Mesenchymal stem cell (in vitro differentiated cells and primary cell): Measurements from ENCODE around the gene ABHD17C. TPM values are rescaled to one million over a fixed set of nuclear protein-coding genes. Genes with fewer than 3 reads are reported as not detected.

Experiments used
- DNase-seq: peaks from one replicate; pipeline ENCODE4 v3.0.0-alpha.2; 2013
- H2AFZ ChIP-seq: one replicate; pipeline ENCODE4 v1.6.1; 2013; ENCODE audit warnings: low read depth, mild to moderate bottlenecking, control low read depth, inconsistent platforms, low read length, moderate library complexity
- H2AK5ac ChIP-seq: 2 replicates; pipeline ENCODE4 v1.6.1; 2013; ENCODE audit warnings: low read length, moderate library complexity, mild to moderate bottlenecking, inconsistent platforms; ENCODE audit not compliant: severe bottlenecking
- H2BK120ac ChIP-seq: one replicate; pipeline ENCODE4 v1.6.1; 2013; ENCODE audit warnings: low read depth, mild to moderate bottlenecking, inconsistent platforms, low read length, moderate library complexity
- H2BK12ac ChIP-seq, 2 experiments: one replicate each; pipeline ENCODE4 v1.6.1; 2013; ENCODE audit warnings: inconsistent platforms in 2 of 2, low read length in 2 of 2, mild to moderate bottlenecking in 2 of 2, moderate library complexity in 2 of 2, control low read depth in 1 of 2
- H2BK15ac ChIP-seq: one replicate; pipeline ENCODE4 v1.6.1; 2013; ENCODE audit warnings: mild to moderate bottlenecking, low read depth, inconsistent platforms; ENCODE audit not compliant: poor library complexity, severe bottlenecking
- H2BK5ac ChIP-seq: 2 replicates; pipeline ENCODE4 v1.6.1; 2013; ENCODE audit warnings: low read depth, mild to moderate bottlenecking, low read length, control low read depth, inconsistent platforms; ENCODE audit not compliant: poor library complexity, severe bottlenecking
- H3K14ac ChIP-seq, 2 experiments: one replicate each; pipeline ENCODE4 v1.6.1; 2013; ENCODE audit warnings: inconsistent platforms in 2 of 2, low read length in 2 of 2, control low read depth in 1 of 2, mild to moderate bottlenecking in 1 of 2, moderate library complexity in 1 of 2
- H3K18ac ChIP-seq, 2 experiments: one replicate each; pipeline ENCODE4 v1.6.1; 2013; ENCODE audit warnings: inconsistent platforms in 2 of 2, low read length in 2 of 2, control low read depth in 1 of 2, low read depth in 1 of 2, mild to moderate bottlenecking in 1 of 2
- H3K23ac ChIP-seq, 2 experiments: one replicate each; pipeline ENCODE4 v1.6.1; 2013; ENCODE audit warnings: inconsistent platforms in 2 of 2, low read length in 2 of 2, mild to moderate bottlenecking in 2 of 2, moderate library complexity in 2 of 2, control low read depth in 1 of 2
- H3K27ac ChIP-seq: 2 replicates; pipeline ENCODE4 v1.5.1; 2013; ENCODE audit warnings: mild to moderate bottlenecking, moderate library complexity, low read length, control low read depth, inconsistent platforms; ENCODE audit not compliant: poor library complexity, severe bottlenecking
- H3K27me3 ChIP-seq, 2 experiments: 2 replicates each; pipeline versions ENCODE4 v1.6.1 to v1.7.0; 2013; ENCODE audit warnings: low read length in 2 of 2, mild to moderate bottlenecking in 2 of 2, moderate library complexity in 2 of 2, control low read depth in 1 of 2, inconsistent platforms in 1 of 2; ENCODE audit not compliant: control insufficient read depth in 1 of 2, insufficient read depth in 1 of 2
- H3K36me3 ChIP-seq, 2 experiments: 2 replicates each; pipeline versions ENCODE4 v1.6.1 to v1.7.0; 2013; ENCODE audit warnings: low read length in 2 of 2, control low read depth in 1 of 2, inconsistent platforms in 1 of 2, low read depth in 1 of 2, mild to moderate bottlenecking in 1 of 2; ENCODE audit not compliant: insufficient read depth in 2 of 2, control insufficient read depth in 1 of 2
- H3K4ac ChIP-seq, 2 experiments: one replicate each; pipeline ENCODE4 v1.6.1; 2013; ENCODE audit warnings: inconsistent platforms in 2 of 2, low read length in 2 of 2, mild to moderate bottlenecking in 2 of 2, moderate library complexity in 2 of 2, control low read depth in 1 of 2, low read depth in 1 of 2
- H3K4me1 ChIP-seq: 2 replicates; pipeline ENCODE4 v1.6.1; 2013; ENCODE audit warnings: low read depth, low read length, control low read depth; ENCODE audit not compliant: control insufficient read depth, insufficient read depth
- H3K4me2 ChIP-seq: 2 replicates; pipeline ENCODE4 v1.6.1; 2013; ENCODE audit warnings: low read length, mild to moderate bottlenecking, inconsistent platforms; ENCODE audit not compliant: poor library complexity, severe bottlenecking
- H3K4me3 ChIP-seq, 2 experiments: 2 replicates each; pipeline versions ENCODE4 v1.5.1 to v1.7.0; 2013; ENCODE audit warnings: low read length in 2 of 2, mild to moderate bottlenecking in 2 of 2, control low read depth in 1 of 2, low read depth in 1 of 2; ENCODE audit not compliant: insufficient read depth in 1 of 2
- H3K79me1 ChIP-seq: replicated peaks from 2 replicates; pipeline ENCODE4 v1.6.1; 2013; ENCODE audit warnings: mild to moderate bottlenecking, control low read depth, low read length, inconsistent platforms; ENCODE audit not compliant: poor library complexity, severe bottlenecking
- H3K9ac ChIP-seq: 2 replicates; pipeline ENCODE4 v1.7.0; 2013; ENCODE audit warnings: mild to moderate bottlenecking, low read length, moderate library complexity
- H3K9me3 ChIP-seq: 2 replicates; pipeline ENCODE4 v1.7.0; 2013; ENCODE audit warnings: mild to moderate bottlenecking, low read length; ENCODE audit not compliant: control insufficient read depth
- H4K8ac ChIP-seq: one replicate; pipeline ENCODE4 v1.6.1; 2013; ENCODE audit warnings: inconsistent platforms, mild to moderate bottlenecking, low read length, moderate library complexity
- H4K91ac ChIP-seq: one replicate; pipeline ENCODE4 v1.6.1; 2013; ENCODE audit warnings: mild to moderate bottlenecking, low read length, inconsistent platforms
- WGBS: methylation state at CpG from one replicate; pipeline ENCODE4 v1.1.7; 2013; ENCODE audit warnings: mixed read lengths; 5-methylcytosine and 5-hydroxymethylcytosine counted together
- small RNA-seq: library from polyadenylated mRNA; stranded (forward); fragments of <200 nt; extraction: miRNeasy Mini kit (QIAGEN cat#:217004); gene quantifications from one replicate; pipeline ENCODE3, GENCODE V24; 2013; ENCODE audit warnings: low read depth

Gene ABHD17C

DNA sequence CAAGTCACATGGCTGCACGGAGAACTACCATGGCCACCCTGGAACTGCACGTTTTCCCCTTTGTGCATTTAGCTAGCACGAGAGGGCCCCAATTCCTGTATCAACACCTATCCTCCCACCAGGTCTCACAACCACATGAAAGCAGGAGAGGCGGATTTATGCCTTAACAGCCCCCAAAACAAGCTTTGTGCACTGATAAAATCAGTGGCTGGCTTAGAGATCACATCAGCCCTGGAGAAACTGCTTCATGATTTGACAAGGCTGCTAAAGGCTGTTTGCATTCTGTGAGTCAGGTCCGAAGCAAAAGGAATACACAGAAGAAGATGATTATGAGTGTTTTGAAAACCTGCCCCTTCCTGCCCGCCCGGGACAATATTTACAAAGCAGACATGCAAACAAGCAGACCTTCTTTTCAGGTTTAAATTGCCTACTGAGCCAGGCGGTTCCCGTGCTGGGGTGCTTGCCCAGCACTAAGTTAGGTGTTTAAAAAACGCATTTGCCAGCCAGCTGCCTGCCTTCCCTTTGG lies 109.9 kb downstream of the ABHD17C start:
- H3K27me3 ChIP-seq, result no peaks in the 10 kb centered on the region
- H3K14ac ChIP-seq, result no peak overlapping the region
- no peak overlapping the region for H4K91ac ChIP-seq
- H2AK5ac ChIP-seq, result no peak overlapping the region
- no peak overlapping the region for H2BK5ac ChIP-seq
- H3K36me3 ChIP-seq, result peaks cover 0 to 100% of the 10 kb centered on the region in 2 experiments
- no peak overlapping the region for H3K18ac ChIP-seq
- no peak overlapping the region for H3K23ac ChIP-seq
- H3K79me1 ChIP-seq, result no peaks in the 10 kb centered on the region
- no peak overlapping the region for H3K27ac ChIP-seq
- H2BK120ac ChIP-seq, result no peak overlapping the region
- 54% methylated on average over 10 of the region's 10 CpGs for WGBS
- H2BK12ac ChIP-seq, result no peak overlapping the region
- H3K9ac ChIP-seq, result no peak overlapping the region
- H2AFZ ChIP-seq, result no peak overlapping the region
- no peak overlapping the region for H2BK15ac ChIP-seq
- no peak for DNase-seq
- H3K4me1 ChIP-seq, result no peaks in the 10 kb centered on the region
- no peaks in the 10 kb centered on the region for H3K9me3 ChIP-seq
- H4K8ac ChIP-seq, result no peak overlapping the region
- H3K4me2 ChIP-seq, result no peak overlapping the region
- H3K4me3 ChIP-seq, result no peak overlapping the region
- no peak overlapping the region for H3K4ac ChIP-seq

Small RNA genes lying within 50 kb of the gene (small RNA-seq; reads per million reads assigned to genes)
- gene RNU6-380P, result not detected
